IMR-90 (cell line): Measurements from ENCODE around the gene GRAMD2A. TPM values are rescaled to one million over a fixed set of nuclear protein-coding genes. Genes with fewer than 3 reads are reported as not detected.
A peak's percentile ranks its signal among the peaks of the same experiment; 100 is the strongest.

Source experiments
- ATAC-seq: fragments of 200-7000 bp; cut with Tn5 transposase; 2 replicates; pipeline ENCODE4 v1.9.1; 2020; ENCODE audit warnings: low read depth, mild to moderate bottlenecking, moderate library complexity
- BruUV-seq: library from RNA; stranded (reverse); fragments of 400-500 nt; replicated peaks from 2 replicates; lab custom pipeline; 2021; lab: Mats Ljungman, UMichigan
- CTCF ChIA-PET: fragments of 300-600 bp; formaldehyde crosslinking; extraction: SDS; loops from one replicate; lab custom pipeline; 2021; ENCODE audit warnings: antibody characterized with exemption; lab: Yijun Ruan, JAX
- POLR2A ChIA-PET: fragments of 300-600 bp; sonication (Branson Sonifier 250); formaldehyde crosslinking; loops from one replicate; lab custom pipeline; 2022; ENCODE audit warnings: antibody characterized with exemption; ENCODE audit not compliant: unreplicated experiment; lab: Charles Lee
- DNase-seq: peaks from one replicate; pipeline ENCODE4 v3.0.0; 2013
- H2AFZ ChIP-seq: replicated peaks from 2 replicates; pipeline ENCODE3; 2013; ENCODE audit warnings: low read length, mild to moderate bottlenecking; ENCODE audit not compliant: poor library complexity
- H2AK5ac ChIP-seq: 2 replicates; pipeline ENCODE4 v1.6.1; 2013; ENCODE audit warnings: low read depth, low read length, inconsistent platforms
- H2AK9ac ChIP-seq: replicated peaks from 2 replicates; pipeline ENCODE3; 2013; ENCODE audit warnings: mild to moderate bottlenecking, low read depth, low read length, moderate library complexity; ENCODE audit not compliant: poor library complexity
- H2BK120ac ChIP-seq: 2 replicates; pipeline ENCODE4 v1.6.1; 2013; ENCODE audit warnings: low read depth, low read length, inconsistent platforms
- H2BK15ac ChIP-seq: 3 replicates; pipeline ENCODE4 v1.6.1; 2013; ENCODE audit warnings: low read depth, low read length, inconsistent platforms
- H2BK20ac ChIP-seq: 2 replicates; pipeline ENCODE4 v1.6.1; 2013; ENCODE audit warnings: low read depth, mild to moderate bottlenecking, inconsistent platforms, low read length, moderate library complexity
- H2BK5ac ChIP-seq: 2 replicates; pipeline ENCODE4 v1.6.1; 2013; ENCODE audit warnings: mild to moderate bottlenecking, low read depth, low read length, inconsistent platforms; ENCODE audit not compliant: poor library complexity, severe bottlenecking
- H3K14ac ChIP-seq: replicated peaks from 2 replicates; pipeline ENCODE4 v1.6.1; 2013; ENCODE audit warnings: low read depth, low read length, inconsistent platforms
- H3K18ac ChIP-seq: 2 replicates; pipeline ENCODE4 v1.6.1; 2013; ENCODE audit warnings: low read depth, low read length, control low read depth
- H3K23ac ChIP-seq: 2 replicates; pipeline ENCODE4 v1.6.1; 2013; ENCODE audit warnings: low read depth, low read length, inconsistent platforms
- H3K27ac ChIP-seq: 2 replicates; pipeline ENCODE4 v1.5.1; 2013; ENCODE audit warnings: mild to moderate bottlenecking, control low read depth, low read length; ENCODE audit not compliant: insufficient read depth
- H3K27me3 ChIP-seq: 2 replicates; pipeline ENCODE4 v1.6.1; 2013; ENCODE audit warnings: low read length; ENCODE audit not compliant: control insufficient read depth, insufficient read depth
- H3K36me3 ChIP-seq: 2 replicates; pipeline ENCODE4 v1.6.1; 2013; ENCODE audit warnings: low read length, mixed read lengths; ENCODE audit not compliant: control insufficient read depth, insufficient read depth
- H3K4ac ChIP-seq: 2 replicates; pipeline ENCODE4 v1.6.1; 2013; ENCODE audit warnings: low read depth, low read length, inconsistent platforms
- H3K4me1 ChIP-seq: 2 replicates; pipeline ENCODE4 v1.6.1; 2013; ENCODE audit warnings: low read length, mixed read lengths; ENCODE audit not compliant: control insufficient read depth, insufficient read depth
- H3K4me2 ChIP-seq: 2 replicates; pipeline ENCODE4 v1.6.1; 2013; ENCODE audit warnings: low read depth, mild to moderate bottlenecking, control low read depth, low read length, moderate library complexity
- H3K4me3 ChIP-seq: 2 replicates; pipeline ENCODE4 v1.5.1; 2013; ENCODE audit warnings: low read depth, mild to moderate bottlenecking, control low read depth, low read length, moderate library complexity; ENCODE audit not compliant: insufficient read depth
- H3K56ac ChIP-seq: 2 replicates; pipeline ENCODE4 v1.6.1; 2013; ENCODE audit warnings: low read length, inconsistent platforms; ENCODE audit not compliant: insufficient read depth; ENCODE audit errors: extremely low read depth
- H3K79me1 ChIP-seq, 2 experiments: 2 replicates each; pipeline ENCODE4 v1.6.1; 2013; ENCODE audit warnings: low read length in 2 of 2, inconsistent platforms in 1 of 2, low read depth in 1 of 2
- H3K9ac ChIP-seq: 2 replicates; pipeline ENCODE4 v1.6.1; 2013; ENCODE audit warnings: low read depth, low read length, control low read depth
- H3K9me1 ChIP-seq: 2 replicates; pipeline ENCODE4 v1.6.1; 2013; ENCODE audit warnings: low read length, inconsistent platforms; ENCODE audit not compliant: insufficient read depth
- H3K9me3 ChIP-seq: 2 replicates; pipeline ENCODE4 v1.6.1; 2013; ENCODE audit warnings: low read length; ENCODE audit not compliant: control insufficient read depth, insufficient read depth
- H4K20me1 ChIP-seq: 2 replicates; pipeline ENCODE4 v1.6.1; 2013; ENCODE audit warnings: low read length, inconsistent platforms; ENCODE audit not compliant: insufficient read depth
- H4K5ac ChIP-seq: 2 replicates; pipeline ENCODE4 v1.6.1; 2013; ENCODE audit warnings: mild to moderate bottlenecking, low read depth, low read length, control low read depth
- H4K8ac ChIP-seq, 2 experiments: 2 replicates each; pipeline ENCODE4 v1.6.1; 2013; ENCODE audit warnings: low read depth in 2 of 2, low read length in 2 of 2, control low read depth in 1 of 2, inconsistent platforms in 1 of 2
- H4K91ac ChIP-seq: 2 replicates; pipeline ENCODE4 v1.6.1; 2013; ENCODE audit warnings: low read depth, low read length, inconsistent platforms; ENCODE audit not compliant: insufficient read depth
- BHLHE40 ChIP-seq: fragments of 150-350 bp; IDR thresholded peaks from 2 replicates; pipeline ENCODE4 v1.6.1; 2016; ENCODE audit warnings: mild to moderate bottlenecking, low read depth, low read length
- MAZ ChIP-seq: IDR thresholded peaks from 2 replicates; pipeline ENCODE4 v1.6.1; 2012; ENCODE audit warnings: low read depth, mild to moderate bottlenecking, low read length, improper control_type of control experiment, moderate library complexity, borderline replicate concordance
- MXI1 ChIP-seq: IDR thresholded peaks from 2 replicates; pipeline ENCODE4 v1.6.1; 2012; ENCODE audit warnings: low read depth, mild to moderate bottlenecking, low read length, moderate library complexity, borderline replicate concordance
- POLR2A ChIP-seq: IDR thresholded peaks from 2 replicates; pipeline ENCODE4 v1.6.1; 2012; ENCODE audit warnings: mild to moderate bottlenecking, low read depth, low read length
- RCOR1 ChIP-seq: IDR thresholded peaks from 2 replicates; pipeline ENCODE4 v1.6.1; 2012; ENCODE audit warnings: mild to moderate bottlenecking, low read length, improper control_type of control experiment; ENCODE audit not compliant: insufficient replicate concordance
- WGBS, 2 experiments: methylation state at CpG; one replicate each; pipeline versions ENCODE4 v1.1.5 to v1.1.7; 2013; ENCODE audit warnings: missing lambda C conversion rate in 2 of 2; ENCODE audit not compliant: insufficient read length in 1 of 2; ENCODE audit errors: extremely low coverage in 2 of 2; 5-methylcytosine and 5-hydroxymethylcytosine counted together
- dilution Hi-C: fragments of 300-500 bp; cut with HindIII; formaldehyde crosslinking; loops from one replicate; pipeline ENCODE4 v1.14.3; 2018; ENCODE audit warnings: low sequenced_read_pairs; ENCODE audit not compliant: unreplicated experiment
- in situ Hi-C: fragments of 300-500 bp; cut with MboI; formaldehyde crosslinking; loops from 3 replicates; pipeline ENCODE4 v1.14.3; 2019; ENCODE audit warnings: low sequenced_read_pairs, inconsistent platforms, mixed read lengths
- intact Hi-C: fragments of 100-400 bp; cut with micrococcal nuclease; formaldehyde crosslinking; loops from 2 replicates; pipeline ENCODE4 v1.10.0; 2022
- polyA plus RNA-seq, 3 experiments: library from polyadenylated mRNA; depleted of rRNA; stranded (reverse); fragments of >200 nt; gene quantifications; 2 replicates each; pipeline ENCODE4 v1.2.3, GENCODE V29; 2012; ENCODE audit warnings: low replicate concordance in 1 of 3
- total RNA-seq: library from RNA; depleted of rRNA; stranded (reverse); fragments of >200 nt; gene quantifications from 2 replicates; pipeline ENCODE4 v1.2.3, GENCODE V29; 2012
- TF ChIP-seq, protein P1 (sequence below): fragments of 150-350 bp; IDR thresholded peaks from 2 replicates; pipeline ENCODE4 v1.6.1; 2017; ENCODE audit warnings: mild to moderate bottlenecking, antibody characterized with exemption, low read length, low read depth

The GRAMD2A gene
- total and polyA plus RNA-seq, 2 of the 4 experiments (the other 2 are of a cell fraction) = 0.14 to 0.18 TPM

DNA sequence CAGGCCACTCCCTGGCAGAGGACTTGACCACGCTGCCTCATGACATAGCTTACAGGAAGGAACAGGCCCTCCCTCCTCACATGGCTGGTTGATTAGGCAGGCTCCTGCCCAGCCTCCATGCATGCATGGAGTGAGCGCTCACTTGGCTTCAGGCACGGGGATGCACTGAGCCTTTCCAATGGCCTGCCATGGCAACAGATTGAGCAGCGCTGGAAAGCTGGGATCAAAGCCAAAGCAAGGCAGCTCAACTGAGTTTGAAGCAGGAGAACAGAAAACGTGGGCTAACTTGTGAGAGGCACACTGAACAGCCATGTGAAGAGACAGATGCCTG lies 5.9 kb upstream of the GRAMD2A start:
- POLR2A ChIA-PET = no interaction called here
- intact Hi-C loops = no loop called here

More for the DNA sequence above, 5.9 kb upstream of the GRAMD2A start:
- H3K14ac ChIP-seq = no peak overlapping the region
- no peak overlapping the region for H3K9ac ChIP-seq
- 0 out of 2 replicates have a peak overlapping the region, but pooled peaks have one; percentile 3 for H2AK5ac ChIP-seq
- no peak overlapping the region for H4K91ac ChIP-seq
- H2AFZ ChIP-seq = peak overlapping the region; percentile 51
- peaks cover 9% of the 10 kb centered on the region; the same call in 1 of the 2 replicates for H3K9me1 ChIP-seq
- no peak overlapping the region for H3K27ac ChIP-seq
- H3K79me1 ChIP-seq = peaks cover 45 to 84% of the 10 kb centered on the region in 2 experiments
- peak; percentile 90 for DNase-seq
- no peak overlapping the region for H3K18ac ChIP-seq
- no peak overlapping the region for H2BK20ac ChIP-seq
- H2BK15ac ChIP-seq = no peak overlapping the region
- H3K56ac ChIP-seq = no peak overlapping the region
- in situ Hi-C loops = no loop called here
- peaks cover 98% of the 10 kb centered on the region for H4K20me1 ChIP-seq
- H3K27me3 ChIP-seq = no peaks in the 10 kb centered on the region
- dilution Hi-C loops = no loop called here
- peaks cover 93% of the 10 kb centered on the region for H3K36me3 ChIP-seq
- no peak overlapping the region for H4K5ac ChIP-seq
- peaks cover 2% of the 10 kb centered on the region; the same call in 1 of the 2 replicates for H3K4me1 ChIP-seq
- peak overlapping the region; percentile 22 for H2AK9ac ChIP-seq
- 0 out of 2 replicates have a peak overlapping the region, but pooled peaks have one; percentile 4 for H3K4ac ChIP-seq
- H4K8ac ChIP-seq = no peak overlapping the region; a peak in 1 of 4 replicates
- peak overlapping the region; percentile 32 for H2BK5ac ChIP-seq
- BruUV-seq = no TSS peak
- WGBS, 2 experiments = 45% methylated on average over 3 of the region's 5 CpGs; no CpG with 5 or more reads in 1 of the 2 experiments
- H3K9me3 ChIP-seq = no peaks in the 10 kb centered on the region
- H3K23ac ChIP-seq = no peak overlapping the region
- TF ChIP-seq RCOR1 (peak; percentile 44), MXI1 (peak; percentile 96), POLR2A (no peak), MAZ (peak; percentile 24; the same call in 1 of the 2 replicates), BHLHE40 (peak; percentile 85)
- TF ChIP-seq, protein P1, sequence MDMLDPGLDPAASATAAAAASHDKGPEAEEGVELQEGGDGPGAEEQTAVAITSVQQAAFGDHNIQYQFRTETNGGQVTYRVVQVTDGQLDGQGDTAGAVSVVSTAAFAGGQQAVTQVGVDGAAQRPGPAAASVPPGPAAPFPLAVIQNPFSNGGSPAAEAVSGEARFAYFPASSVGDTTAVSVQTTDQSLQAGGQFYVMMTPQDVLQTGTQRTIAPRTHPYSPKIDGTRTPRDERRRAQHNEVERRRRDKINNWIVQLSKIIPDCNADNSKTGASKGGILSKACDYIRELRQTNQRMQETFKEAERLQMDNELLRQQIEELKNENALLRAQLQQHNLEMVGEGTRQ = peak; percentile 37; the same call in 1 of the 2 replicates
- CTCF ChIA-PET = no interaction called here
- H3K4me3 ChIP-seq = no peak overlapping the region
- no peak overlapping the region for H3K4me2 ChIP-seq
- H2BK120ac ChIP-seq = no peak overlapping the region
- peak; percentile 77 for ATAC-seq
